H1 (cell line): ENCODE measurements around the gene WDR90. TPM values are rescaled to one million over a fixed set of nuclear protein-coding genes. Genes with fewer than 3 reads are reported as not detected.

Experiments used
- CTCF ChIA-PET: fragments of 300-600 bp; sonication (Branson Sonifier 250); formaldehyde crosslinking; loops from one replicate; lab custom pipeline; 2021; ENCODE audit not compliant: partially characterized antibody; lab: Charles Lee
- POLR2A ChIA-PET: fragments of 300-600 bp; sonication (Branson Sonifier 250); formaldehyde crosslinking; loops from one replicate; lab custom pipeline; 2021; ENCODE audit warnings: inconsistent platforms; ENCODE audit not compliant: partially characterized antibody; lab: Charles Lee
- DNase-seq, 2 experiments: peaks; one replicate each; pipeline versions ENCODE4 v3.0.0 to v3.0.0-alpha.2; 2010 to 2022; ENCODE audit warnings: low spot score in 2 of 2, low read depth in 1 of 2, mixed read lengths in 1 of 2
- FAIRE-seq: peaks from 2 replicates; lab custom pipeline; 2011; peaks lifted over from hg19 to GRCh38; lab: Jason Lieb, UNC
- H2AFZ ChIP-seq: 2 replicates; pipeline ENCODE4 v1.8.1; 2012; ENCODE audit warnings: low read length, inconsistent platforms
- H2AK5ac ChIP-seq: 2 replicates; pipeline ENCODE4 v1.6.1; 2013; ENCODE audit warnings: low read depth, low read length
- H2BK120ac ChIP-seq: replicated peaks from 2 replicates; pipeline ENCODE3; 2013; ENCODE audit warnings: low read depth, low read length, inconsistent platforms
- H2BK12ac ChIP-seq: 2 replicates; pipeline ENCODE4 v1.6.1; 2013; ENCODE audit warnings: low read depth, low read length
- H2BK15ac ChIP-seq: 2 replicates; pipeline ENCODE4 v1.6.1; 2013; ENCODE audit warnings: low read length
- H2BK20ac ChIP-seq: 2 replicates; pipeline ENCODE4 v1.6.1; 2013; ENCODE audit warnings: low read length
- H2BK5ac ChIP-seq: 2 replicates; pipeline ENCODE4 v1.6.1; 2013; ENCODE audit warnings: low read depth, low read length
- H3K14ac ChIP-seq: 2 replicates; pipeline ENCODE4 v1.6.1; 2013; ENCODE audit warnings: inconsistent platforms; ENCODE audit not compliant: insufficient read length
- H3K18ac ChIP-seq: 2 replicates; pipeline ENCODE4 v1.6.1; 2013; ENCODE audit warnings: low read length; ENCODE audit errors: extremely low read depth
- H3K23ac ChIP-seq: 2 replicates; pipeline ENCODE4 v1.6.1; 2013; ENCODE audit warnings: inconsistent platforms; ENCODE audit not compliant: insufficient read length
- H3K23me2 ChIP-seq: 2 replicates; pipeline ENCODE4 v1.6.1; 2013; ENCODE audit warnings: low read depth, low read length
- H3K27ac ChIP-seq: 2 replicates; pipeline ENCODE4 v1.6.1; 2011; ENCODE audit warnings: low read depth, low read length, inconsistent platforms
- H3K27me3 ChIP-seq, 4 experiments: replicated peaks in 1 of 4; 1 replicate in 1 of 4; 2 replicates in 3 of 4; pipeline versions ENCODE4 v1.6.1 to v1.8.1; 2011 to 2013; ENCODE audit warnings: low read length in 3 of 4, mild to moderate bottlenecking in 3 of 4, inconsistent platforms in 2 of 4, mixed read lengths in 2 of 4, moderate library complexity in 1 of 4; ENCODE audit not compliant: control insufficient read depth in 3 of 4, insufficient read depth in 3 of 4; ENCODE audit errors: extremely low read depth in 1 of 4
- H3K36me3 ChIP-seq, 4 experiments: 2 replicates each; pipeline versions ENCODE4 v1.6.1 to v1.8.1; 2011 to 2013; ENCODE audit warnings: mild to moderate bottlenecking in 4 of 4, low read length in 3 of 4, moderate library complexity in 2 of 4, control low read depth in 1 of 4, inconsistent platforms in 1 of 4; ENCODE audit not compliant: insufficient read depth in 4 of 4, control insufficient read depth in 2 of 4
- H3K4ac ChIP-seq: replicated peaks from 2 replicates; pipeline ENCODE3; 2013; ENCODE audit warnings: low read length, low read depth, mixed read lengths, inconsistent platforms; ENCODE audit not compliant: insufficient read length
- H3K4me1 ChIP-seq, 4 experiments: replicated peaks in 1 of 4; 1 replicate in 1 of 4; 2 replicates in 3 of 4; pipeline versions ENCODE4 v1.6.1 to v1.8.1; 2011 to 2013; ENCODE audit warnings: low read length in 3 of 4, inconsistent platforms in 2 of 4, mixed read lengths in 1 of 4; ENCODE audit not compliant: insufficient read depth in 4 of 4, control insufficient read depth in 3 of 4
- H3K4me2 ChIP-seq, 2 experiments: 2 replicates each; pipeline versions ENCODE4 v1.6.1 to v1.8.1; 2011 to 2013; ENCODE audit warnings: low read depth in 2 of 2, low read length in 2 of 2, control low read depth in 1 of 2, inconsistent platforms in 1 of 2, mild to moderate bottlenecking in 1 of 2; ENCODE audit not compliant: insufficient read depth in 1 of 2
- H3K4me3 ChIP-seq, 4 experiments: fragments of 200-600, 300-600 bp in 1 of 4; sonication (generic), shearing (Covaris generic), sonication (Bioruptor Twin) in 1 of 4; 2 replicates each; pipeline versions ENCODE4 v1.5.1 to v1.8.1; 2011 to 2016; ENCODE audit warnings: low read length in 4 of 4, low read depth in 3 of 4, control low read depth in 2 of 4, inconsistent platforms in 2 of 4, mild to moderate bottlenecking in 2 of 4, mixed read lengths in 1 of 4, moderate library complexity in 1 of 4; ENCODE audit not compliant: insufficient read depth in 2 of 4; ENCODE audit errors: extremely low read depth in 1 of 4
- H3K56ac ChIP-seq: replicated peaks from 2 replicates; pipeline ENCODE3; 2013; ENCODE audit warnings: low read depth, mild to moderate bottlenecking, mixed read lengths, low read length, inconsistent platforms; ENCODE audit not compliant: insufficient read length
- H3K79me1 ChIP-seq: 2 replicates; pipeline ENCODE4 v1.6.1; 2013; ENCODE audit warnings: low read depth, low read length, control low read depth
- H3K79me2 ChIP-seq, 2 experiments: 2 replicates each; pipeline versions ENCODE4 v1.6.1 to v1.8.1; 2012 to 2013; ENCODE audit warnings: low read length in 2 of 2, mild to moderate bottlenecking in 2 of 2, inconsistent platforms in 1 of 2; ENCODE audit not compliant: insufficient read depth in 2 of 2, control insufficient read depth in 1 of 2
- H3K9ac ChIP-seq, 4 experiments: replicated peaks in 1 of 4; 1 replicate in 1 of 4; 2 replicates in 3 of 4; pipeline versions ENCODE4 v1.6.1 to v1.8.1; 2011 to 2013; ENCODE audit warnings: low read depth in 3 of 4, low read length in 3 of 4, control low read depth in 2 of 4, mild to moderate bottlenecking in 2 of 4, moderate library complexity in 2 of 4, inconsistent platforms in 1 of 4; ENCODE audit errors: extremely low read depth in 1 of 4
- H3K9me3 ChIP-seq, 2 experiments: 2 replicates each; pipeline versions ENCODE4 v1.6.1 to v1.8.1; 2012 to 2013; ENCODE audit warnings: mild to moderate bottlenecking in 2 of 2, moderate library complexity in 2 of 2, control low read depth in 1 of 2, inconsistent platforms in 1 of 2, low read depth in 1 of 2, low read length in 1 of 2, mixed read lengths in 1 of 2; ENCODE audit not compliant: insufficient read depth in 2 of 2
- H4K20me1 ChIP-seq, 2 experiments: replicated peaks in 1 of 2; 2 replicates each; pipeline versions ENCODE3 to v1.8.1; 2011 to 2013; ENCODE audit warnings: inconsistent platforms in 2 of 2, low read length in 2 of 2, mild to moderate bottlenecking in 1 of 2; ENCODE audit not compliant: insufficient read depth in 2 of 2, control insufficient read depth in 1 of 2
- H4K5ac ChIP-seq: 2 replicates; pipeline ENCODE4 v1.6.1; 2013; ENCODE audit warnings: low read length, low read depth, mixed read lengths, inconsistent platforms; ENCODE audit not compliant: insufficient read length
- H4K8ac ChIP-seq: 2 replicates; pipeline ENCODE4 v1.8.0; 2013; ENCODE audit warnings: mild to moderate bottlenecking, moderate library complexity, low read length, inconsistent platforms; ENCODE audit not compliant: insufficient read depth; ENCODE audit errors: extremely low read depth
- H4K91ac ChIP-seq: replicated peaks from 2 replicates; pipeline ENCODE3; 2013; ENCODE audit warnings: low read length, mixed read lengths, inconsistent platforms; ENCODE audit not compliant: insufficient read length
- EGR1 ChIP-seq: IDR thresholded peaks from 2 replicates; pipeline ENCODE4 v1.6.1; 2011; ENCODE audit warnings: low read depth, low read length, borderline replicate concordance
- NANOG ChIP-seq: IDR thresholded peaks from 2 replicates; pipeline ENCODE4 v1.6.1; 2011; ENCODE audit warnings: low read length, low read depth, mild to moderate bottlenecking, inconsistent platforms; ENCODE audit not compliant: insufficient read depth, poor library complexity, severe bottlenecking
- RXRA ChIP-seq: IDR thresholded peaks from 2 replicates; pipeline ENCODE4 v1.6.1; 2011; ENCODE audit warnings: low read depth, mild to moderate bottlenecking, low read length, moderate library complexity; ENCODE audit not compliant: insufficient read depth
- TCF12 ChIP-seq: IDR thresholded peaks from 2 replicates; pipeline ENCODE4 v1.6.1; 2011; ENCODE audit warnings: low read depth, mild to moderate bottlenecking, low read length
- WGBS, 2 experiments: shearing (Covaris generic) in 1 of 2; methylation state at CpG; one replicate each; pipeline versions ENCODE4 v1.1.6 to v1.1.7; 2013 to 2015; ENCODE audit warnings: low lambda C conversion rate in 2 of 2, mixed read lengths in 2 of 2, inconsistent platforms in 1 of 2, low coverage in 1 of 2, missing lambda C conversion rate in 1 of 2; ENCODE audit not compliant: insufficient replicate concordance in 2 of 2, insufficient coverage in 1 of 2, insufficient read length in 1 of 2; ENCODE audit errors: extremely low coverage in 1 of 2, missing lambda C conversion rate in 1 of 2; 5-methylcytosine and 5-hydroxymethylcytosine counted together
- polyA plus RNA-seq, 7 experiments: library from polyadenylated mRNA; depleted of rRNA in 3 of 7; stranded (reverse) in 5 of 7; unstranded in 2 of 7; fragments of >200 nt in 5 of 7; fragments of 200-250 nt in 2 of 7; gene quantifications; 1 replicate in 5 of 7; 2 replicates in 1 of 7; 4 replicates in 1 of 7; pipeline versions ENCODE4 v1.2.1 to v1.2.3, GENCODE V29; 2011 to 2013; ENCODE audit warnings: missing spikeins in 2 of 7, mixed read lengths in 2 of 7
- total RNA-seq: library from RNA; stranded (reverse); fragmentation: NEBNext Ultra II Directional; extraction: Animal tissue kit (Norgen Biotek cat#: 25700); gene quantifications from 2 replicates; pipeline ENCODE4 v1.2.1, GENCODE V29; 2021

Gene WDR90
- total and polyA plus RNA-seq, 2 of the 8 experiments (the other 6 are each of a cell fraction or from before 2014, with no cell fraction given), result 24.0 to 47.2 TPM

DNA sequence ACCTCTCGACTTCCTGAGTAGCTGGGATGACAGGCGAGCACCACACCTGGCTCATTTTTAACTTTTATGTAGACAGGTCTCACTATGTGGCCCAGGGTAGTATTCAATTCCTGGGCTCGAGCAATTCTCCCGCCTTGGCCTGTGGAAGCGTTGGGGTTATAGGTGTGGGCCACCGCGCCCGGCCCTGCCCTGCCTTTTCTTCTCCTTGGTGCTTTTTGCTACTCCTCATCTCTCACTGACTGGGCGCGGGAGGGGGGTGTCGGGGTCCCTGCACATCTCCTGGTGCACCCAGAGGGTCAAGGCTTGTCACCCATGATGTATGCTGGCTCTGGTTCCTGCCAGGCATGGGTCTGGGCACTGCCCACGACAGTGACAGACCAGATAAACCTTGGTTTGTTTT is 4.6 kb upstream of the WDR90 start:
- no peak overlapping the region for H3K18ac ChIP-seq
- no peak for FAIRE-seq
- no peaks in the 10 kb centered on the region for H3K9me3 ChIP-seq
- ChIA-PET POLR2A (interaction anchor here (0.6 to 1.9 kb wide), 3 partner anchors 10 to 14 kb away, joined by 3 to 4 read pairs (median 3); partner anchors contain the start of gene WFIKKN1), CTCF (interaction anchor here (1.1 to 3.4 kb wide), 4 partner anchors 9 to 64 kb away, joined by 3 to 22 read pairs (median 3); no protein-coding TSS in a partner anchor)
- peaks cover 0 to 5% (median 1%) of the 10 kb centered on the region in 4 experiments; a peak in 2 of 7 replicates for H3K27me3 ChIP-seq
- no peak overlapping the region for H2AFZ ChIP-seq
- peaks cover 0 to 2% of the 10 kb centered on the region in 2 experiments; a peak in 1 of 4 replicates for H3K79me2 ChIP-seq
- no peak overlapping the region for H3K9ac ChIP-seq
- H3K23me2 ChIP-seq, result peaks cover 14% of the 10 kb centered on the region
- no peak overlapping the region for H3K27ac ChIP-seq
- TF ChIP-seq EGR1 (no peak), NANOG (no peak), TCF12 (no peak), RXRA (no peak)
- H2BK120ac ChIP-seq, result no peak overlapping the region
- no peaks in the 10 kb centered on the region for H3K36me3 ChIP-seq
- H2BK15ac ChIP-seq, result no peak overlapping the region
- H4K20me1 ChIP-seq, result peaks cover 0 to 7% of the 10 kb centered on the region in 2 experiments
- no peak overlapping the region for H2AK5ac ChIP-seq
- no peak overlapping the region for H4K5ac ChIP-seq
- no peak overlapping the region for H3K14ac ChIP-seq
- H4K91ac ChIP-seq, result no peak overlapping the region
- H3K79me1 ChIP-seq, result no peaks in the 10 kb centered on the region; the same call in 1 of the 2 replicates
- H3K4ac ChIP-seq, result no peak overlapping the region
- H3K23ac ChIP-seq, result no peak overlapping the region
- no peak overlapping the region for H2BK5ac ChIP-seq
- 89% methylated on average over 12 of the region's 12 CpGs; no CpG with 5 or more reads in 1 of the 2 experiments for WGBS, 2 experiments
- H4K8ac ChIP-seq, result no peak overlapping the region
- no peak overlapping the region for H3K4me2 ChIP-seq
- DNase-seq, result no peak
- no peak overlapping the region for H3K4me3 ChIP-seq
- no peak overlapping the region for H2BK12ac ChIP-seq
- H2BK20ac ChIP-seq, result no peak overlapping the region
- H3K56ac ChIP-seq, result no peak overlapping the region
- H3K4me1 ChIP-seq, result peaks cover 0 to 13% (median 9%) of the 10 kb centered on the region in 4 experiments; a peak in 6 of 7 replicates
